AG04450 (cell line): ENCODE results near the gene BPIFA3. TPM values are rescaled to one million over a fixed set of nuclear protein-coding genes. Genes with fewer than 3 reads are reported as not detected.

Source experiments
- CTCF ChIA-PET: fragments of 300-600, 350-600 bp; formaldehyde crosslinking; extraction: SDS; loops from one replicate; lab custom pipeline; 2022; ENCODE audit warnings: antibody characterized with exemption, inconsistent platforms; lab: Charles Lee
- POLR2A ChIA-PET: fragments of 350-600 bp; formaldehyde crosslinking; extraction: SDS; loops from one replicate; lab custom pipeline; 2021; ENCODE audit warnings: antibody characterized with exemption, inconsistent platforms; lab: Yijun Ruan, JAX
- DNase-seq: peaks from one replicate; pipeline ENCODE4 v3.0.0-alpha.2; 2011; ENCODE audit warnings: low read depth, low spot score
- H3K27ac ChIP-seq: one replicate; pipeline ENCODE4 v1.5.1; 2012; ENCODE audit warnings: low read depth, low read length, control low read depth
- H3K27me3 ChIP-seq: one replicate; pipeline ENCODE4 v1.6.0; 2012; ENCODE audit warnings: low read length; ENCODE audit not compliant: control insufficient read depth, insufficient read depth
- H3K4me3 ChIP-seq: 2 replicates; pipeline ENCODE4 v1.5.1; 2011; ENCODE audit warnings: mild to moderate bottlenecking, low read depth, low read length, control low read depth
- H3K9me3 ChIP-seq: 2 replicates; pipeline ENCODE4 v1.5.1; 2012; ENCODE audit warnings: low read length; ENCODE audit not compliant: control insufficient read depth, insufficient read depth
- CTCF ChIP-seq: IDR thresholded peaks from 2 replicates; pipeline ENCODE4 v1.5.1; 2011; ENCODE audit warnings: low read depth, low read length, control low read depth, inconsistent platforms
- polyA plus RNA-seq: library from polyadenylated mRNA; depleted of rRNA; stranded (reverse); fragments of >200 nt; gene quantifications from 2 replicates; pipeline ENCODE4 v1.2.3, GENCODE V29; 2011

The BPIFA3 gene
- polyA plus RNA-seq, 1 experiment, result not detected

- no peak for DNase-seq
- POLR2A ChIA-PET, result no interaction called here
- Histone ChIP-seq H3K4me3 (no peak overlapping the region), H3K27me3 (no peaks in the 10 kb centered on the region), H3K9me3 (no peaks in the 10 kb centered on the region), H3K27ac (no peak overlapping the region)
- CTCF ChIA-PET, result no interaction called here
- TF ChIP-seq CTCF, result no peak
Observed at GRCh38 chr20:33192912-33193501, 24.1 kb upstream of the BPIFA3 start.

GRCh38 chr20:33199026-33199425 lies 18.1 kb upstream of the BPIFA3 start:
- Histone ChIP-seq H3K4me3 (no peak overlapping the region), H3K27ac (no peak overlapping the region), H3K9me3 (no peaks in the 10 kb centered on the region), H3K27me3 (no peaks in the 10 kb centered on the region)
- ChIA-PET CTCF (no interaction called here), POLR2A (no interaction called here)
- TF ChIP-seq CTCF, result no peak
- no peak for DNase-seq

- Histone ChIP-seq H3K27ac (no peak overlapping the region), H3K9me3 (no peaks in the 10 kb centered on the region), H3K27me3 (no peaks in the 10 kb centered on the region), H3K4me3 (no peak overlapping the region)
- no peak for DNase-seq
- POLR2A ChIA-PET, result no interaction called here
- CTCF ChIA-PET, result no interaction called here
- TF ChIP-seq CTCF, result no peak
Observed at GRCh38 chr20:33202451-33202850, 14.7 kb upstream of the BPIFA3 start.

- ChIA-PET CTCF (no interaction called here), POLR2A (no interaction called here)
- no peak for TF ChIP-seq CTCF
- H3K27ac ChIP-seq, result no peak overlapping the region
- no peak for DNase-seq
- H3K27me3 ChIP-seq, result no peaks in the 10 kb centered on the region
- H3K9me3 ChIP-seq, result no peaks in the 10 kb centered on the region
- H3K4me3 ChIP-seq, result no peak overlapping the region
Observed at GRCh38 chr20:33203444-33203843, 13.7 kb upstream of the BPIFA3 start.

- no peak overlapping the region for H3K27ac ChIP-seq
- DNase-seq, result peak; percentile 20
- no peaks in the 10 kb centered on the region for H3K27me3 ChIP-seq
- ChIA-PET POLR2A (no interaction called here), CTCF (no interaction called here)
- TF ChIP-seq CTCF, result no peak
- no peaks in the 10 kb centered on the region for H3K9me3 ChIP-seq
- no peak overlapping the region for H3K4me3 ChIP-seq
Observed at GRCh38 chr20:33209789-33210188, 7.4 kb upstream of the BPIFA3 start.
